Activated T-helper 1 cell treated with anti-CD3 and anti-CD28 coated beads, Interleukin-2, amount 50 U/mL, for 16 hours (primary cell): ENCODE results near the gene AKAP8L.
A peak's percentile ranks its signal among the peaks of the same experiment; 100 is the strongest.

Experiments
- DNase-seq, 2 donors: peaks; one replicate each; pipeline ENCODE4 v3.0.0-alpha.2; 2020; ENCODE audit warnings: low read depth in 1 of 2, low spot score in 1 of 2

The AKAP8L gene

DNA sequence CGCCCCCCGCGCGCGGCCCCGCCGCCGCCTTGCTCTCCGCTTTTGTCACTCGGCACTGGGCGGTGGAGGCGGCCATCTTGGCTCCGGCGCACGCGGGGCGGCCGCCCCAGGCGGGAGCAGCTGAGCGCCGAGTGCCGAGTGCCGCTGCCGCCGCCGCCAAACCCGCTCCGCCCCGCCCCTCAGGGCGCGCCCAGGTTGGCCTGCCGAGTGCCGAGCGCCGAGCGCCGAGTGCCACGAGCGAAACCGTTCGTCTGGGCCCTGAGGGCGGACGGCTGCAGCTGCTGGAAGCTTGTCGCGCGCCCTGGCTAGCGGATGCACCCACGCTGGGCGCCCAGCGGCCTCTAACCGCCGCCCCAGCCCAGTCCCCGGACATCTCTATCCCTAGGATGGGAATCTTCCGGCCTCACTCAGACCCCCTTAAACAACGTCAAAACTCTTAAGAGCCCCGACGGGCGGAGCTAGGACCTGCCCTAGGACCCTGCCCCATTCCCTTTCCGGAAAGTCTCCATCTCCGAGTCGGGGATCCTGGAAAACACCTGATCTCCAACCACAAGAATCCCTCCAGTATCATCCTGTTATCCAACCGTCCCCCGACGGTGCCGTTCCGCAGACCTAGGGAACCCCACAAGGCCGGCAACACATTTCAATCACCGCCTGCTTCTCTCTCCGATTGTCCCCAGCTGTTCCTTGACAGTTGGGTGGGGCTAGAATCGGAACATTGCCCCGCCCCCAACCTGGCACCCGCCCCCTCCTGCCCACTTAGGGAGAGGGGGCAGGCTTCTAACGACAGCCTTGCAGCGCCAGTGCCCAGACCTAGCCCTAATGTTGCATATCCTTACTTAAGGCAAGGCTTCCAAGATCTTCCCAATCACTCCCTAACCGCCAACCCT, 14.1 kb upstream of the AKAP8L start:
- peak; percentile 85 to 90 for DNase-seq

GRCh38 chr19:15432018-15432494, 13.3 kb upstream of the AKAP8L start:
- DNase-seq: no peak

DNA sequence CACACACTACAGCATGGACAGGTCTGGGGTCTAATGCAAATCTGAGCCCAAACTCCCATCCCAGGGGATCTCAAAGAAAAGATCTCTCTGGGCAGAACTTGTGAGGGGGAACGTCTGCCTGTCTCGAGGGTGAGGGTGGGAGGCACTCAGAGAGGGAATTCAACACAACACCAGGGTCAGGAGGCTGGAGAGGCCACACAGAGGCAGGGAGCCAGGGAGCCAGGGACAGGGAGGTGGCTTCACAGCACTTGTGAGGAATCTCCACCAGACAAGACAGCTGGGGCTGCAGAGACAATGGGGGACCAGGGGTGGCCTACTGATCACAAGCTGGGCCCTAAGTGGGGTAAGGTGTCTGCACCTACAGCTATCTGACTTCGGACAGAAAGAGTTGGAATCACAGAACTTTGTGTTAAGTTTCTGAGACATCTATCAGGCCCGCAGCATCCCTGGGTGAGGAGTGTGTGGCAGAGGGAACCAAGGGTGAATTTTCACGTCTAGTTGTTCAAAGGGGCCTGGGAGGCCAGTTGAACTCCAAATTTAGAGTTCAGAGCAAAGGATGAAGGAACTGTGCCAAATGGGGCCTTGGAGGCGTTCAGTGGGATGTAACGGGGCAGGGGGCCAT, 12.7 kb upstream of the AKAP8L start:
- DNase-seq: no peak

GRCh38 chr19:15430526-15431120, 11.8 kb upstream of the AKAP8L start:
- no peak for DNase-seq

GRCh38 chr19:15429825-15430467, 11.2 kb upstream of the AKAP8L start:
- DNase-seq: no peak

DNA sequence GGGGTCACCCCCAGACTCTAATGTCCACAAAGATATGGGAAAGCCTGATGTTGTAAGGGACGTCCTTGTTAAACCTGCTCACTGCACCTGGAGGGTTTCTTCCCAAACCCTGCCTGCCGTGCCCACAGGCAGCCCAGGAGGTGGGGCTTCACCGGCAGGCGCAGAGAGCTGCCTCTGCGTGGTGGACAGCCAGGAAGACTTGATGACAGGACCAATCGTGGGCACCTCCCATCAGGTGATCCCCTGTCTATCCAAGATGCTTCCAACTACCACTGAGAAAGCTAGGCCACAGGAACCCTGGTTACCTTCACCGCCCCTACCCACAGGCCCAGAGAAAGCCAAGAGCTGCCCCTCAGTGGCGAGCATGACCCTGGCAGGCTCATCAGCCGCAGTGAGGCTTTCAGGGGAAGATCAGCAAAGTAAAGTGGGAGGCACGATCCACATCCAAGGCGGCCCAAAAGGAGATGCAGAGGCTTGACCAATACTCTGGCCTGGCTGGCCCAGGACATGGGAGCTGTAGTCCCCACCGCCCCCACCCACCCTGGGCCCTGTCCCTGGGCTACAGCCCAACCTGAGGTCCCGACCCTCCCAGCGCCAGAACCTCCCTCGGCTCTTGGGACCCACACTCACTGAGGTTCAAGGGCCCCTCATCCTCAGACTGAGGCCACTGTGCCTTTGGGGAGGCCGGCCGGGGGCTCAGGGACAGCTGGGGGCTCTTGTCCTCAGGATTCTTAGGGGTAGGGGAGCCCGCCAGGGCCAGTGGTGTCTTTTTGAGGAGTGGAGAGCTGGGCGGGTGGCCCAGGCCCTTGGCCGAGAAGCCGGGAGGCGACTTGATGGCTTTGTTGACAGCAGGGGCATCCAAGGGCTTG, 10.4 kb upstream of the AKAP8L start:
- no peak for DNase-seq

DNA sequence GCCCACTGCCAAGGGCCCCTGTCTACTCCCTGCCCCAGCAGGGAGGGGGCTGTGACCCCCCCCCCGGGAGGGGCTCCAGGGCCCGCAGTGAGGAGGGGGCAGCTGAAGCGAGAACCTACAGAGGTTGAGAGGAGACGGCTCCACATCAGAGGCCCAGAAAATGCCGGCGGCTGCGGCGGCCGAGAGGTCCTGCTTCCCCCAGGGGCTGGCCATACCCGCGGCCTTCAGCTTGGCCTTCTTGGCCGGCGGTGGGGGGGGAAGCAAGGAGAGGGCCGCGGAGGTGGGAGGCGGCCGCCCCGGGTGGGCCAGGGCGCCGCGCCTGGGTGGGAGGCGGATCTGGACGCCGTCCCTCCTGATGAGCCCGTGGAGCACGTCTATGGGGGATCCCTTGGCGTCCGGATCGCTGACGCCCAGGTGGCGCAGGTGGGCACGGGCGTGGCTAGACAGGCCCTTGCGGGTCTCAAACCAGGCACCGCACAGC, 9.2 kb upstream of the AKAP8L start:
- no peak for DNase-seq

GRCh38 chr19:15427350-15427700, 8.5 kb upstream of the AKAP8L start:
- no peak for DNase-seq

GRCh38 chr19:15426485-15427349, 7.9 kb upstream of the AKAP8L start:
- no peak for DNase-seq

DNA sequence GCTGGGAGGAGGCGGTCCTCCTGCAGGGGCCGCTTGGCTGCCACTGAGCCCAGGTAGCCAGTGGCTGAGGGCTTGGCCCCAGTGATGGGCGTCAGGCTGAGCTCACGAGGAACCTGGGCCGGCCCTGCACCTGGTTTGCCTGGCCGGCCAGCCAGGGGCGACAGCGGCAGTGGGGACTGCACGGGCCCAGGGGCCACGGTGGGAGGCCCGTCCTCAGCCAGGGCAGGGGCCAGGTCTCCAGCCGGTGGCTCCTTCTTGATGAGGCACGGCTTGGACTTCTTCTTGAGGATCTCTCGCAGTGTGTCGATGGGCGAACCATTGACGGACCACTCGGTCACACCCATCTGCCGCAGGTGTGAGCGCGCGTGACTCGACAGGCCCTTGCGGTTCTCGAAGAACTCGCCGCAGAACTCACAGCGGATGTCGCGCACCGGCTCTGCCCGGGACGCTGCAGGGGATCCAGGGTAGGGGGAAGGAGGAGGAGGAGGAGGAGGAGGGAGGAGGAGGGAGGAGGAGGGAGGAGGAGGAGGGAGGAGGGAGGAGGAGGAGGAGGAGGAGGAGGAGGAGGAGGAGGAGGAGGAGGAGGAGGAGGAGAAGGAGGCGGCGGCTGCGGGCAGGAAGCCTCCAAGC, 6.6 kb upstream of the AKAP8L start:
- DNase-seq: no peak

DNA sequence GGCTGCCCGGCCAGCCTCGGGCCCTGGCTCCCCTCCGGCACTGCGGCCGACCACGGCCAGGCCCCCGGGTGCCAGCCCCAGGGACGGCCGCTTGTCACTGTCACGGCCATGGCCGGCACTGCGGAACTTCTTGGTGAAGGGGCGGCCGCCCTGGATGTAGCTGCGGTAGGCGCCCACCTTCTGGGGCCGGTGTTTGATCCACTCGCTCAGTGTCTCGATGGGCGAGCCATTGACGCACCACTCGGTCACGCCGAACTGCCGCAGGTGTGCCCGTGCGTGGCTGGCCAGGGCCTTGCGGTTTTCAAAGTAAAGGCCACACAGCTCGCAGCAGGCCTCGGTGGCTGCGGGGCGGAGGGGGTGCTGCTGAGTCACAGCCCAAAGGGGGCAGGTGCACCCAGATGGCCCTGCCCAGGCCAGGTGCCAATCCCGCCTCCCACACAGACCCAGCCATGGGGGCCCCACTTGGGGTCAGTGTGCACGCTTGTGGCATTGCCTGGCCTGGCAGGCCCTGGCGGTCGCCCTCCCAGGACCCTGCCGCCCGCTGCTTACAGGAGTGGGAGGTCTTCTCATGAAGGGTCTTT, 6.0 kb upstream of the AKAP8L start:
- no peak for DNase-seq

- no peak for DNase-seq
Observed at GRCh38 chr19:15424121-15424520, 5.3 kb upstream of the AKAP8L start.

DNA sequence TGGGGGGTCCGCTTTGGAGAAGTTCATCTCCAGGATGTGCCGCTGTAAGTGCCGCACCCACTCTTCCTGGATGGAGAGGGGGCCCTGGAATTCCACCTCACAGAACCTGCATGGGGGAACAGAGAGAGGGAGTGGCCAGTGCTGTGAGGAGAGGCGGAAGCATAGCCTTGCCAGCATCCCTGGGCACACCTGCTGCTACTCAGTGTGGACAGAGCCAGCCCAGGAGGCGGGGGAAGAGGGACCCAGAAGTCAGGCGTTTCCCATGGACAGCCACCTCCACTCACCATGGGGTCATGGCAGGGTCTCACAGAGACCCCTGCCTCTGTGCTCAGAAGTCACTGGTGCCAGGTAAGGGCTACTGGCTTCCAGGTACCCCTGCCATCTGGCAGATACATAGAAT, 4.3 kb upstream of the AKAP8L start:
- no peak for DNase-seq

DNA sequence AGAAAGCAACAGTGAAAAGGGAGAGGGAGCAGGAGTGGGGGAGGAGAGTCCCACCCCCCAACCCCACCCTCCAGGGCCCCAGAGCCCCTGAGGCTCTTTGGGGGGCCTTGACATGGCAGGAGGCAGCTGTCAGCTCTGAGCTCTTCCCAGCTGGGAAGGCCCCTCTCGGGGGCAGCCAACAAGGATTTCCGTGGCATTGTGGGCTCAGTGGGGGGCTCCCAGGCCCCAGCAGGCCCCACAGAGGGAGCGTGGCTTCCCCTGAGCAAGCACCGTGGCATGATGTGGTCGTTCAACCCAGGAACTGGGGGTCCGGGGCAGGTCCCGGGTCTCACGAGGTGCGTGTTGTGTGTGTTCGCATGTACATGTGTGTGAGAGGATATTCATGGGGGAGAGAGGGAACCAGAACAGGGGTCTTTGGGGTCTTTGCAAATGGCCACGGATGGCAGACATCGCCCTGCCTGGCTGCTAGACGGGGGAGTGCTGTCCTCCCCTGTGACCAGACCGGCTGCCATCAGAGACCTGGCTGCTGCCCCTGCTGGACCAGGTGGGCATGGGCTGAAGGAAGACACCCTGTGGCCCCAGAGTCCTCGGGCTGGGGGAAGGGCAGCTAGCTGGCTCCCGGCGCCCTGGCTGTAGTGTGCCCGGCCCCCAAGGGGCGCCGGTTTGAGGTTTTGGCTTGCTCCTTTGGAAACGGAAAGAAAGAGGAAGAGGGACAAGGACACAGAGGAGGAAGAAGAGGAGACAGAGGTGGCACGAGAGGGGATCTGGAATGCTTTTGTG, 3.7 kb upstream of the AKAP8L start:
- no peak for DNase-seq

DNA sequence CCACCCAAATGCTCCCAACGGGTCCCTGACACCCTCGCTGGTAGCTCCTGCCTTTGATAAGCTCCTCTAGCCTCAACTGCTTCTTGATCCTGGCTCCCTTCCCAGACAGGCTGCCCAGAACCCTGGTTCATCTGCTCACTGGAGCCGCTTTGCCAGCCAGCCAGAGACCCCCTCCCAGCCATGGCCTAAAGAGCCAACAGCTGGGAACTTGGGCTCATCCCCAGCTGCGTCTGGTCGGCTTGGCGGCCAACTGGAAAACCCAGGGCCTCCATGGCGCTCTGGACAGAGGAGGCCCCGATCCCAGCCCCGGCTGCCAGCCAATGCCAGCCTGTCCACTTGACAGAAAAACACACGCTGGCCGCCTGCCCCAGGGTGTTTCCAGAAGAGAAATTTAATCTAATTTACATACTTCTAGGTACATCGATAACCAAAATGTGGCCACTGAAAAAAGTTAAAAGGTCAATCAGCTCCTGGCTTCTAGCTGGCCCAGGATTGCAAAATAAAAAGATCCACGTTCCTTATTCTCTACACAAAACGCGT, 3.0 kb upstream of the AKAP8L start:
- no peak for DNase-seq

- no peak for DNase-seq
Observed at GRCh38 chr19:15421136-15421695, 2.4 kb upstream of the AKAP8L start.

GRCh38 chr19:15419413-15420025, 731 bp upstream of the AKAP8L start:
- no peak for DNase-seq
